GM12864 (cell line): ENCODE measurements around the gene RAD50.

ENCODE experiments used
- DNase-seq: peaks from one replicate; pipeline ENCODE4 v3.0.0-alpha.2; 2011; ENCODE audit warnings: low read depth
- H3K4me3 ChIP-seq: 2 replicates; pipeline ENCODE4 v1.5.1; 2011; ENCODE audit warnings: mild to moderate bottlenecking, low read depth, low read length, control low read depth
- CTCF ChIP-seq: IDR thresholded peaks from 2 replicates; pipeline ENCODE4 v1.5.1; 2011; ENCODE audit warnings: low read depth, mild to moderate bottlenecking, moderate library complexity, low read length, control low read depth, inconsistent platforms; ENCODE audit errors: missing control alignments

Gene RAD50

GRCh38 chr5:132635873-132636272, 79.1 kb downstream of the RAD50 start:
- no peak for TF ChIP-seq CTCF
- H3K4me3 ChIP-seq = no peak overlapping the region
- DNase-seq = peak; percentile 49

DNA sequence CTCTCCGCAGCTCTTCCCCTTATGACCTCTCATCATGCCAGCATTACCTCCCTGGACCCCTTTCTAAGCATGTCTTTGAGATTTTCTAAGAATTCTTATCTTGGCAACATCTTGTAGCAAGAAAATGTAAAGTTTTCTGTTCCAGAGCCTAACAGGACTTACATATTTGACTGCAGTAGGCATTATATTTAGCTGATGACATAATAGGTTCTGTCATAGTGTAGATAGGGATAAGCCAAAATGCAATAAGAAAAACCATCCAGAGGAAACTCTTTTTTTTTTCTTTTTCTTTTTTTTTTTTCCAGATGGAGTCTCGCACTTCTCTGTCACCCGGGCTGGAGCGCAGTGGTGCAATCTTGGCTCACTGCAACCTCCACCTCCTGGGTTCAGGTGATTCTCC, 80.5 kb downstream of the RAD50 start:
- no peak for DNase-seq
- no peak for TF ChIP-seq CTCF
- no peak overlapping the region for H3K4me3 ChIP-seq

DNA sequence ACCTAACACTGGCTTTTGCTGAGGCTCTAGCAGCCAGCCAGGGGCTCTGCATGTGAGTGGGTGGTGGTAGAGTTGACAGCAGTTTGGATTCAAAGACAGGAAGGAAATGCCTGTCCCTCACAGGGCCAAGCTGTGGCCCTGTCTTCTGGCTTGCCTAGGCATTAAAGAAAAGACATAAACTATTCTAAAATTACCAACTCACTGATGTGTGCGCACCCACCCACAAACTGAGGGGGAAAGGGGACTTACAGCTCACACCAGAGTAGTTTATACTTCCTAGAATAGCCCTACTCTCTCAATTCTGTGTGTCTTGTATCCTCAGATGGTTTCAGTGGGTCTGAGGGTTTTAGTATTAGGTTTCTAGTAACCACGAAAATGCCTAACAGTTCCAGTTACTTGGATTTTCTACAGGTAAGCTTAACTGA, 82.9 kb downstream of the RAD50 start:
- TF ChIP-seq CTCF = no peak
- H3K4me3 ChIP-seq = no peak overlapping the region
- DNase-seq = peak; percentile 62

DNA sequence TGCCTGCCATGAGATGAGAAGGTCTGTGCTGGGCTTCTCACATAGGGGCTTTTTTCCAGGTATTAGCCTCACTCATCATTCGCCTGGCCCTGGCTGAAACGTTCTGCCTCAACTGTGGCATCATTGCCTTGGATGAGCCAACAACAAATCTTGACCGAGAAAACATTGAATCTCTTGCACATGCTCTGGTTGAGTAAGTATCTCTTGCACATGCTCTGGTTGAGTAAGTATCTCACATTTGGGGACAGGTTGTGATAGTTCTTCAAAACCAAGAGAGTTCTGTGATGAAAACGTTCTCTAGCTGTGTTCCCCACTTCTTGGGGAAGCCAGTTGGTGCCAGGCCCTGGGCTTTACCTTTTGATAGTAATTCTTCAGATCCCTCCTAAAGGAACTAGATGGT, 83.8 kb downstream of the RAD50 start:
- no peak for TF ChIP-seq CTCF
- H3K4me3 ChIP-seq = no peak overlapping the region
- no peak for DNase-seq

DNA sequence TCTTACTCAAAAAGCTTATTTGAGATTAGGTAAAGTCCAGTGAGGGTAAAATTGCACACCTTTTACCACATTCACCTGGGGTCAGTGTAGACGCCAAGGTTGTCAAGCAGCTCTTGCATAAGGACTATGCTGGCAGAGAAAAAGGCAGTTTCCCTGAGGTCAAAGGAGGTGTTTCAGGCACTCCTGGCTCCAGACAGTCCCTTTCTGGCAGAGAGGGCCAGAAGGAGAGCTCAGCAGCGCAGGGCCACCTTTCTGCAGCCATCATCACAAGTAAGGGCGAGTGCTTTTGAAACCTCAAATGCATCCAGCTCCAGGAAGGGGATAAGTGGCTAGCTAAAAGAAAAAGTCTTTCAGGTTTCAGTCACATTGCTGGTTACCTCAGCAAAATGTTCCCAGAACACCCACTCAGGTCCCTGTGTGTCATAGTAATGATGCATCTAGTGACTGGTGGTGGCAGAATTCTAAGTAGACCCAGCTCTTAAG, 84.5 kb downstream of the RAD50 start:
- no peak for TF ChIP-seq CTCF
- no peak for DNase-seq
- no peak overlapping the region for H3K4me3 ChIP-seq

- H3K4me3 ChIP-seq = no peak overlapping the region
- DNase-seq = no peak
- TF ChIP-seq CTCF = no peak
Measured at GRCh38 chr5:132641841-132642240, 85.1 kb downstream of the RAD50 start.

DNA sequence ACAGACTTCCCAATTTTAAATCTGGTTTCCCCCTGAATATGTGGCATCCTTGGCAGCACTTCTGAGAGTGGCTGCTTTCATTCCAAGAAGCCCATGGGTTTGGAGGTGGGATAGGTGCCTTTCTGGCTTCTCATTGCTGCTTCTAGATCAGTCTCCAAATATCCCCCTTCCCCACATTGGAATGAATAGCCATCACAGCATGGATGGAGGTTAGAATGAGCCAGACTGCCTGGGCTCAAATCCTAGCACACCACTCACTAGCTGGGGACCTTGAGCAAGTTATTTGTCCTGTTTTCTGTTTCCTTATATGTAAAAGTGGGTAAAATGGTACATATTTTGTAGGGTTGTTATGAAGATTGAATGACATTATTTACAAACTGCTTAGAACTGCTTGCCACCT, 87.4 kb downstream of the RAD50 start:
- H3K4me3 ChIP-seq = no peak overlapping the region
- no peak for TF ChIP-seq CTCF
- DNase-seq = no peak
